Measurements from ENCODE around the gene TRPC3. TPM values are rescaled to one million over a fixed set of nuclear protein-coding genes. Genes with fewer than 3 reads are reported as not detected.

TRPC3 gene
- total RNA-seq, 2 experiments from 2014 or later, result not detected

GRCh38 chr4:121960818-121961217, 9.0 kb upstream of the TRPC3 start:
- intact Hi-C loops (cut with DNase I, micrococcal nuclease), result no loop called here
- ATAC-seq (ENCODE audit: poor library complexity) (no peak), DNase-seq (no peak)
- CTCF ChIA-PET, result no interaction called here
- Histone ChIP-seq H3K27me3 (ENCODE audit: control insufficient read depth in 1 of 2, insufficient read depth in 2 of 2, low read length in 2 of 2) (peaks cover 0 to 12% of the 10 kb centered on the region in 2 experiments), H3K4me1 (ENCODE audit: insufficient read depth, low read length) (no peaks in the 10 kb centered on the region), H3K9me3 (ENCODE audit: control insufficient read depth in 1 of 2, insufficient read depth in 1 of 2, low read length in 2 of 2) (no peaks in the 10 kb centered on the region), H3K27ac (ENCODE audit: low read depth in 1 of 2, low read length in 2 of 2) (no peak overlapping the region), H3K36me3 (ENCODE audit: insufficient read depth, low read length) (no peaks in the 10 kb centered on the region), H3K4me3 (ENCODE audit: low read length) (no peak overlapping the region)
- Mint-ChIP-seq H3K36me3 (ENCODE audit: low read depth) (no peaks in the 10 kb centered on the region), H3K27ac (no peak overlapping the region), H3K9me3 (no peaks in the 10 kb centered on the region), H3K4me3 (no peak overlapping the region), H3K27me3 (peaks cover 42% of the 10 kb centered on the region), H3K4me1 (ENCODE audit: low read depth) (no peaks in the 10 kb centered on the region)
- no peak for TF ChIP-seq CTCF (IDR thresholded peaks at IDR 0.05)
- POLR2A ChIA-PET, result no interaction called here

- TF ChIP-seq CTCF (IDR thresholded peaks at IDR 0.05), result no peak
- POLR2A ChIA-PET, result no interaction called here
- no peak overlapping the region for H3K4me3 ChIP-seq (ENCODE audit: low read length)
- no peaks in the 10 kb centered on the region for H3K36me3 ChIP-seq (ENCODE audit: insufficient read depth, low read length)
- peaks cover 32% of the 10 kb centered on the region for H3K27me3 Mint-ChIP-seq
- intact Hi-C loops (cut with DNase I, micrococcal nuclease), result loop anchor here in 1 of 2 experiments (10.0 kb wide), 3 partner anchors 186 to 766 kb away; no protein-coding TSS in a partner anchor
- no peak for DNase-seq
- H3K27me3 ChIP-seq (ENCODE audit: control insufficient read depth in 1 of 2, insufficient read depth in 2 of 2, low read length in 2 of 2), result peaks cover 0 to 7% of the 10 kb centered on the region in 2 experiments
- H3K27ac Mint-ChIP-seq, result no peak overlapping the region
- H3K27ac ChIP-seq (ENCODE audit: low read depth in 1 of 2, low read length in 2 of 2), result no peak overlapping the region
- no peaks in the 10 kb centered on the region for H3K9me3 Mint-ChIP-seq
- H3K4me3 Mint-ChIP-seq, result no peak overlapping the region
- no peaks in the 10 kb centered on the region for H3K9me3 ChIP-seq (ENCODE audit: control insufficient read depth in 1 of 2, insufficient read depth in 1 of 2, low read length in 2 of 2)
- CTCF ChIA-PET, result no interaction called here
- H3K4me1 ChIP-seq (ENCODE audit: insufficient read depth, low read length), result no peaks in the 10 kb centered on the region
- no peaks in the 10 kb centered on the region for H3K36me3 Mint-ChIP-seq (ENCODE audit: low read depth)
- no peak for ATAC-seq (ENCODE audit: poor library complexity)
- H3K4me1 Mint-ChIP-seq (ENCODE audit: low read depth), result no peaks in the 10 kb centered on the region
Observed at GRCh38 chr4:121958777-121959176, 6.9 kb upstream of the TRPC3 start.

GRCh38 chr4:121957266-121957665, 5.4 kb upstream of the TRPC3 start:
- CTCF ChIA-PET, result interaction anchor here (0.6 kb wide), 1 partner anchor 10 kb away, joined by 3 read pairs; no protein-coding TSS in a partner anchor
- no peaks in the 10 kb centered on the region for H3K36me3 ChIP-seq (ENCODE audit: insufficient read depth, low read length)
- no peaks in the 10 kb centered on the region for H3K9me3 Mint-ChIP-seq
- H3K27me3 ChIP-seq (ENCODE audit: control insufficient read depth in 1 of 2, insufficient read depth in 2 of 2, low read length in 2 of 2), result peaks cover 0 to 10% of the 10 kb centered on the region in 2 experiments
- intact Hi-C loops (cut with DNase I, micrococcal nuclease), result loop anchor here in 1 of 2 experiments (10.0 kb wide), 3 partner anchors 188 to 768 kb away; no protein-coding TSS in a partner anchor
- no peaks in the 10 kb centered on the region for H3K9me3 ChIP-seq (ENCODE audit: control insufficient read depth in 1 of 2, insufficient read depth in 1 of 2, low read length in 2 of 2)
- H3K36me3 Mint-ChIP-seq (ENCODE audit: low read depth), result no peaks in the 10 kb centered on the region
- DNase-seq (no peak), ATAC-seq (ENCODE audit: poor library complexity) (no peak)
- no peak for TF ChIP-seq CTCF (IDR thresholded peaks at IDR 0.05)
- POLR2A ChIA-PET, result no interaction called here
- no peak overlapping the region for H3K4me3 ChIP-seq (ENCODE audit: low read length)
- H3K4me1 Mint-ChIP-seq (ENCODE audit: low read depth), result peaks cover 6% of the 10 kb centered on the region
- H3K4me1 ChIP-seq (ENCODE audit: insufficient read depth, low read length), result no peaks in the 10 kb centered on the region
- no peak overlapping the region for H3K27ac ChIP-seq (ENCODE audit: low read depth in 1 of 2, low read length in 2 of 2)
- H3K4me3 Mint-ChIP-seq, result no peak overlapping the region
- H3K27me3 Mint-ChIP-seq, result peaks cover 40% of the 10 kb centered on the region
- H3K27ac Mint-ChIP-seq, result no peak overlapping the region

All from CD4-positive, alpha-beta T cell (primary cell).